ENCODE data around the gene CCDC190.

- TF ChIP-seq MED1 (CRISPR knock-in tag; IDR thresholded peaks at IDR 0.05; ENCODE audit: borderline replicate concordance) (no peak), PATZ1 (CRISPR knock-in tag; IDR thresholded peaks at IDR 0.05; ENCODE audit: borderline replicate concordance) (no peak), PTRF (tag; IDR thresholded peaks at IDR 0.05) (no peak), ZNF232 (CRISPR knock-in tag; IDR thresholded peaks at IDR 0.05) (no peak), ZNF584 (CRISPR knock-in tag; IDR thresholded peaks at IDR 0.05; ENCODE audit: low read depth) (no peak), ZNF668 (CRISPR knock-in tag; IDR thresholded peaks at IDR 0.05) (no peak), CTCF (IDR thresholded peaks at IDR 0.05 in 2 of 3, conservative IDR thresholded peaks at IDR 0.05 in 1 of 3; ENCODE audit: insufficient read depth in 2 of 3, low read depth in 1 of 3, low read length in 3 of 3) (no peak), SRSF1 (IDR thresholded peaks at IDR 0.05; ENCODE audit: low read depth, low read length) (no peak), MXD1 (CRISPR knock-in tag; IDR thresholded peaks at IDR 0.05; ENCODE audit: borderline replicate concordance, poor library complexity, severe bottlenecking) (no peak), EP300 (IDR thresholded peaks at IDR 0.05; ENCODE audit: low read length) (no peak), MXI1 (IDR thresholded peaks at IDR 0.05; ENCODE audit: low read depth, low read length) (no peak), ZNF431 (CRISPR knock-in tag; IDR thresholded peaks at IDR 0.05) (no peak)
Observed at GRCh38 chr1:162857850-162858249, 3.1 kb downstream of the CCDC190 start.

All from K562 (cell line).